Measurements from ENCODE around the gene ZFR2.

- TF ChIP-seq REST (IDR thresholded peaks at IDR 0.05; ENCODE audit: insufficient read depth in 1 of 2, low read depth in 2 of 2, low read length in 2 of 2) (no peak), TAF1 (IDR thresholded peaks at IDR 0.05; ENCODE audit: borderline replicate concordance, insufficient read depth, low read length) (no peak), POLR2AphosphoS5 (IDR thresholded peaks at IDR 0.05; ENCODE audit: low read depth, low read length) (no peak), SIN3A (IDR thresholded peaks at IDR 0.05; ENCODE audit: borderline replicate concordance, insufficient read depth, low read length) (no peak), FOXP2 (optimal IDR thresholded peaks at IDR 0.05; ENCODE audit: borderline replicate concordance, extremely low read depth, extremely low read length, insufficient read depth) (no peak)
Measured at GRCh38 chr19:3916033-3916432, 47.2 kb upstream of the ZFR2 start.
